Astrocyte (in vitro differentiated cells and primary cell): Measurements from ENCODE around the gene SLBP. TPM values are rescaled to one million over a fixed set of nuclear protein-coding genes. Genes with fewer than 3 reads are reported as not detected.
"Not testable (repeated sequence)": the region's sequence is repeated elsewhere in the genome, so short reads cannot be mapped to it uniquely, and the experiment has no call there.

Experiments
- DNase-seq: peaks from one replicate; pipeline ENCODE4 v3.0.0-alpha.2; 2010; ENCODE audit warnings: low read depth
- FAIRE-seq: peaks from 2 replicates; lab custom pipeline; 2011; peaks lifted over from hg19 to GRCh38; lab: Jason Lieb, UNC
- H2AFZ ChIP-seq: 2 replicates; pipeline ENCODE4 v1.6.0; 2012; ENCODE audit warnings: low read depth, low read length, inconsistent platforms
- H3K27ac ChIP-seq: 2 replicates; pipeline ENCODE4 v1.5.1; 2011; ENCODE audit warnings: low read depth, low read length, inconsistent platforms
- H3K27me3 ChIP-seq: 2 replicates; pipeline ENCODE4 v1.6.0; 2011; ENCODE audit warnings: low read length, inconsistent platforms; ENCODE audit not compliant: insufficient read depth
- H3K36me3 ChIP-seq: 2 replicates; pipeline ENCODE4 v1.5.1; 2011; ENCODE audit warnings: low read length, inconsistent platforms; ENCODE audit not compliant: insufficient read depth
- H3K4me1 ChIP-seq: 2 replicates; pipeline ENCODE4 v1.5.1; 2011; ENCODE audit warnings: low read length, inconsistent platforms; ENCODE audit not compliant: insufficient read depth
- H3K4me2 ChIP-seq: 2 replicates; pipeline ENCODE4 v1.6.0; 2012; ENCODE audit warnings: low read length, inconsistent platforms
- H3K4me3 ChIP-seq: 2 replicates; pipeline ENCODE4 v1.5.1; 2011; ENCODE audit warnings: low read depth, mild to moderate bottlenecking, low read length, inconsistent platforms; ENCODE audit not compliant: insufficient read depth
- H3K79me2 ChIP-seq: 2 replicates; pipeline ENCODE4 v1.6.0; 2012; ENCODE audit warnings: mild to moderate bottlenecking, low read length, inconsistent platforms; ENCODE audit not compliant: insufficient read depth
- H3K9ac ChIP-seq: 2 replicates; pipeline ENCODE4 v1.6.0; 2012; ENCODE audit warnings: mild to moderate bottlenecking, low read length, inconsistent platforms
- H3K9me3 ChIP-seq: 2 replicates; pipeline ENCODE4 v1.5.1; 2012; ENCODE audit warnings: low read depth, mild to moderate bottlenecking, low read length, inconsistent platforms; ENCODE audit not compliant: insufficient read depth
- H4K20me1 ChIP-seq: 2 replicates; pipeline ENCODE4 v1.6.0; 2012; ENCODE audit warnings: low read length, inconsistent platforms; ENCODE audit not compliant: insufficient read depth
- H3K27ac Mint-ChIP-seq: one replicate; pipeline ENCODE4 v1.8.0; 2021; ENCODE audit warnings: mild to moderate bottlenecking, mixed read lengths; ENCODE audit not compliant: unreplicated experiment
- H3K27me3 Mint-ChIP-seq: one replicate; pipeline ENCODE4 v1.8.0; 2021; ENCODE audit warnings: low read depth, mixed read lengths; ENCODE audit not compliant: unreplicated experiment
- H3K36me3 Mint-ChIP-seq: one replicate; pipeline ENCODE4 v1.8.0; 2021; ENCODE audit warnings: low read depth, mixed read lengths; ENCODE audit not compliant: unreplicated experiment
- H3K4me1 Mint-ChIP-seq: one replicate; pipeline ENCODE4 v1.8.0; 2021; ENCODE audit warnings: low read depth, mixed read lengths; ENCODE audit not compliant: unreplicated experiment
- H3K4me3 Mint-ChIP-seq: one replicate; pipeline ENCODE4 v1.8.0; 2021; ENCODE audit warnings: mild to moderate bottlenecking, moderate library complexity, mixed read lengths; ENCODE audit not compliant: unreplicated experiment
- H3K9me3 Mint-ChIP-seq: one replicate; pipeline ENCODE4 v1.8.0; 2021; ENCODE audit warnings: mild to moderate bottlenecking, mixed read lengths; ENCODE audit not compliant: unreplicated experiment
- EZH2 ChIP-seq: IDR thresholded peaks from 2 replicates; pipeline ENCODE4 v1.6.1; 2012; ENCODE audit warnings: mild to moderate bottlenecking, low read length, inconsistent platforms; ENCODE audit not compliant: insufficient read depth
- total RNA-seq: library from RNA; stranded (reverse); gene quantifications from 2 replicates; pipeline ENCODE4 v1.2.1, GENCODE V29; 2021
- TF ChIP-seq, protein P1 (sequence below): IDR thresholded peaks from 2 replicates; pipeline ENCODE4 v1.5.1; 2011; ENCODE audit warnings: low read depth, mild to moderate bottlenecking, inconsistent platforms, low read length, moderate library complexity; ENCODE audit not compliant: insufficient read depth

The SLBP gene
- total RNA-seq, 1 donor from 2014 or later: 44.5 TPM

- H3K4me2 ChIP-seq: no peak overlapping the region
Observed at GRCh38 chr4:1675136-1675801, 36.9 kb downstream of the SLBP start.

GRCh38 chr4:1674682-1675081 lies 37.4 kb downstream of the SLBP start:
- no peaks in the 10 kb centered on the region for H3K9me3 Mint-ChIP-seq
- H3K4me1 ChIP-seq: no peaks in the 10 kb centered on the region
- H3K9me3 ChIP-seq: no peaks in the 10 kb centered on the region
- H3K27ac ChIP-seq: no peak overlapping the region
- H3K27me3 Mint-ChIP-seq: peaks cover 35% of the 10 kb centered on the region
- no peak overlapping the region for H3K4me3 Mint-ChIP-seq
- H3K27me3 ChIP-seq: no peaks in the 10 kb centered on the region
- TF ChIP-seq, protein P1, sequence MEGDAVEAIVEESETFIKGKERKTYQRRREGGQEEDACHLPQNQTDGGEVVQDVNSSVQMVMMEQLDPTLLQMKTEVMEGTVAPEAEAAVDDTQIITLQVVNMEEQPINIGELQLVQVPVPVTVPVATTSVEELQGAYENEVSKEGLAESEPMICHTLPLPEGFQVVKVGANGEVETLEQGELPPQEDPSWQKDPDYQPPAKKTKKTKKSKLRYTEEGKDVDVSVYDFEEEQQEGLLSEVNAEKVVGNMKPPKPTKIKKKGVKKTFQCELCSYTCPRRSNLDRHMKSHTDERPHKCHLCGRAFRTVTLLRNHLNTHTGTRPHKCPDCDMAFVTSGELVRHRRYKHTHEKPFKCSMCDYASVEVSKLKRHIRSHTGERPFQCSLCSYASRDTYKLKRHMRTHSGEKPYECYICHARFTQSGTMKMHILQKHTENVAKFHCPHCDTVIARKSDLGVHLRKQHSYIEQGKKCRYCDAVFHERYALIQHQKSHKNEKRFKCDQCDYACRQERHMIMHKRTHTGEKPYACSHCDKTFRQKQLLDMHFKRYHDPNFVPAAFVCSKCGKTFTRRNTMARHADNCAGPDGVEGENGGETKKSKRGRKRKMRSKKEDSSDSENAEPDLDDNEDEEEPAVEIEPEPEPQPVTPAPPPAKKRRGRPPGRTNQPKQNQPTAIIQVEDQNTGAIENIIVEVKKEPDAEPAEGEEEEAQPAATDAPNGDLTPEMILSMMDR: no peak
- TF ChIP-seq EZH2: no peak
- no peak overlapping the region for H3K27ac Mint-ChIP-seq
- H3K36me3 ChIP-seq: no peaks in the 10 kb centered on the region
- no peak overlapping the region for H2AFZ ChIP-seq
- no peaks in the 10 kb centered on the region for H3K79me2 ChIP-seq
- no peak overlapping the region for H3K9ac ChIP-seq
- H3K4me2 ChIP-seq: no peak overlapping the region
- DNase-seq (no peak), FAIRE-seq (no peak)
- H3K4me3 ChIP-seq: no peak overlapping the region
- H3K36me3 Mint-ChIP-seq: peaks cover 3% of the 10 kb centered on the region
- no peaks in the 10 kb centered on the region for H3K4me1 Mint-ChIP-seq
- H4K20me1 ChIP-seq: no peaks in the 10 kb centered on the region

More at GRCh38 chr4:1675136-1675801, 36.9 kb downstream of the SLBP start:
- Histone ChIP-seq H4K20me1 (no peaks in the 10 kb centered on the region), H3K4me3 (no peak overlapping the region), H3K27me3 (no peaks in the 10 kb centered on the region), H2AFZ (no peak overlapping the region), H3K79me2 (no peaks in the 10 kb centered on the region), H3K27ac (no peak overlapping the region), H3K9me3 (no peaks in the 10 kb centered on the region), H3K9ac (no peak overlapping the region), H3K4me1 (no peaks in the 10 kb centered on the region), H3K36me3 (no peaks in the 10 kb centered on the region)
- no peak for DNase-seq
- no peak overlapping the region for H3K27ac Mint-ChIP-seq
- peaks cover 3% of the 10 kb centered on the region for H3K36me3 Mint-ChIP-seq
- H3K4me3 Mint-ChIP-seq: no peak overlapping the region
- TF ChIP-seq, protein P1: no peak
- no peak for TF ChIP-seq EZH2
- no peak for FAIRE-seq
- no peaks in the 10 kb centered on the region for H3K4me1 Mint-ChIP-seq
- H3K9me3 Mint-ChIP-seq: no peaks in the 10 kb centered on the region
- peaks cover 34% of the 10 kb centered on the region for H3K27me3 Mint-ChIP-seq

DNA sequence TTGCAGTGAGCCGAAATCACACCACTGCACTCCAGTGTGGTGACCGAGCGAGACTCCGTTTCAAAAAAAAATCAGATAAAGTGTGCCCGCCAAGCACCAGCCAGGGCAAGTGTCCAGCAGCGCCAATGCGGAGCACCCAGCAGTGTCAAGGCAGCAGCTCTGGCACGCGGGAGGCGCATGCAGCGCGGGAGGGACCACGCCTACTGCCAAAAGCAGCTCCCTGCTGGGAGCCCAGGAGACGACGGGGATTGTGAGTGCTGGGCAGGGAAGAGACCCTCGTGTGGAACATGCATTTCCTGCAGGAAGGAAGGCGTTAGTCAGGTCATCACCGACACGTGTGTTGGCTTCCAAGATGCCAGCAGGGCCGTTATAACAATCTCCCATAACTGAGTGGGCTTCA lies 38.4 kb downstream of the SLBP start:
- no peaks in the 10 kb centered on the region for H3K4me1 ChIP-seq
- no peak overlapping the region for H3K4me3 ChIP-seq
- no peak for DNase-seq
- H4K20me1 ChIP-seq: no peaks in the 10 kb centered on the region
- H3K36me3 Mint-ChIP-seq: peaks cover 3% of the 10 kb centered on the region
- H3K4me3 Mint-ChIP-seq: no peak overlapping the region
- peaks cover 35% of the 10 kb centered on the region for H3K27me3 Mint-ChIP-seq
- H3K79me2 ChIP-seq: no peaks in the 10 kb centered on the region
- H3K27me3 ChIP-seq: no peaks in the 10 kb centered on the region
- H3K9ac ChIP-seq: no peak overlapping the region
- no peaks in the 10 kb centered on the region for H3K4me1 Mint-ChIP-seq
- no peak overlapping the region for H3K4me2 ChIP-seq
- no peak overlapping the region for H2AFZ ChIP-seq
- no peak overlapping the region for H3K27ac Mint-ChIP-seq
- no peak for FAIRE-seq
- TF ChIP-seq, protein P1: no peak
- TF ChIP-seq EZH2: no peak
- no peaks in the 10 kb centered on the region for H3K9me3 Mint-ChIP-seq
- H3K9me3 ChIP-seq: no peaks in the 10 kb centered on the region
- no peaks in the 10 kb centered on the region for H3K36me3 ChIP-seq
- no peak overlapping the region for H3K27ac ChIP-seq

- not testable (repeated sequence) for H3K27ac Mint-ChIP-seq, H3K4me1 ChIP-seq, H3K4me3 Mint-ChIP-seq, FAIRE-seq, H3K9me3 ChIP-seq, H3K4me2 ChIP-seq, H3K4me3 ChIP-seq, H3K27me3 ChIP-seq, H3K27ac ChIP-seq, H3K9ac ChIP-seq, H3K36me3 ChIP-seq, H3K36me3 Mint-ChIP-seq, H3K4me1 Mint-ChIP-seq, DNase-seq, H4K20me1 ChIP-seq, H3K9me3 Mint-ChIP-seq, H3K79me2 ChIP-seq, H2AFZ ChIP-seq
- H3K27me3 Mint-ChIP-seq: peaks cover 23% of the 10 kb centered on the region
Observed at GRCh38 chr4:1671011-1671410, 41.1 kb downstream of the SLBP start.
